HG02943 (cell line): Measurements from ENCODE around the gene WDR1.
"Not testable (repeated sequence)": the region's sequence is repeated elsewhere in the genome, so short reads cannot be mapped to it uniquely, and the experiment has no call there.

Experiments
- ATAC-seq: cut with Tn5 transposase; IDR thresholded peaks from one replicate; pipeline ENCODE4 v1.9.1; 2021; ENCODE audit warnings: mild to moderate bottlenecking, low read depth, moderate library complexity; ENCODE audit not compliant: unreplicated experiment

Gene WDR1

GRCh38 chr4:10135260-10135659, 18.7 kb upstream of the WDR1 start:
- ATAC-seq = no peak

- ATAC-seq = no peak
Measured at GRCh38 chr4:10134141-10134540, 17.5 kb upstream of the WDR1 start.

GRCh38 chr4:10131202-10131601, 14.6 kb upstream of the WDR1 start:
- ATAC-seq = no peak

GRCh38 chr4:10130178-10130888, 13.7 kb upstream of the WDR1 start:
- ATAC-seq = no peak

GRCh38 chr4:10129196-10130177, 12.9 kb upstream of the WDR1 start:
- ATAC-seq = no peak

GRCh38 chr4:10128761-10129160, 12.2 kb upstream of the WDR1 start:
- ATAC-seq = no peak

GRCh38 chr4:10127531-10127930, 10.9 kb upstream of the WDR1 start:
- not testable (repeated sequence) for ATAC-seq

- no peak for ATAC-seq
Measured at GRCh38 chr4:10124167-10124930, 7.8 kb upstream of the WDR1 start.

GRCh38 chr4:10123227-10124101, 6.9 kb upstream of the WDR1 start:
- ATAC-seq = no peak

- no peak for ATAC-seq
Measured at GRCh38 chr4:10122236-10122932, 5.8 kb upstream of the WDR1 start.

- no peak for ATAC-seq
Measured at GRCh38 chr4:10121568-10122208, 5.1 kb upstream of the WDR1 start.

GRCh38 chr4:10120943-10121567, 4.5 kb upstream of the WDR1 start:
- no peak for ATAC-seq

GRCh38 chr4:10119773-10120172, 3.2 kb upstream of the WDR1 start:
- no peak for ATAC-seq

- ATAC-seq = no peak
Measured at GRCh38 chr4:10119278-10119677, 2.7 kb upstream of the WDR1 start.

GRCh38 chr4:10118048-10119004, 1.7 kb upstream of the WDR1 start:
- ATAC-seq = no peak

GRCh38 chr4:10117359-10118047, 904 bp upstream of the WDR1 start:
- ATAC-seq = no peak
